SW480 (cell line): ENCODE results near the gene TSGA10IP.
A peak's percentile ranks its signal among the peaks of the same experiment; 100 is the strongest.

ENCODE experiments used
- DNase-seq: peaks from one replicate; pipeline ENCODE4 v3.0.0-alpha.2; 2016; ENCODE audit warnings: low spot score

The TSGA10IP gene

DNA sequence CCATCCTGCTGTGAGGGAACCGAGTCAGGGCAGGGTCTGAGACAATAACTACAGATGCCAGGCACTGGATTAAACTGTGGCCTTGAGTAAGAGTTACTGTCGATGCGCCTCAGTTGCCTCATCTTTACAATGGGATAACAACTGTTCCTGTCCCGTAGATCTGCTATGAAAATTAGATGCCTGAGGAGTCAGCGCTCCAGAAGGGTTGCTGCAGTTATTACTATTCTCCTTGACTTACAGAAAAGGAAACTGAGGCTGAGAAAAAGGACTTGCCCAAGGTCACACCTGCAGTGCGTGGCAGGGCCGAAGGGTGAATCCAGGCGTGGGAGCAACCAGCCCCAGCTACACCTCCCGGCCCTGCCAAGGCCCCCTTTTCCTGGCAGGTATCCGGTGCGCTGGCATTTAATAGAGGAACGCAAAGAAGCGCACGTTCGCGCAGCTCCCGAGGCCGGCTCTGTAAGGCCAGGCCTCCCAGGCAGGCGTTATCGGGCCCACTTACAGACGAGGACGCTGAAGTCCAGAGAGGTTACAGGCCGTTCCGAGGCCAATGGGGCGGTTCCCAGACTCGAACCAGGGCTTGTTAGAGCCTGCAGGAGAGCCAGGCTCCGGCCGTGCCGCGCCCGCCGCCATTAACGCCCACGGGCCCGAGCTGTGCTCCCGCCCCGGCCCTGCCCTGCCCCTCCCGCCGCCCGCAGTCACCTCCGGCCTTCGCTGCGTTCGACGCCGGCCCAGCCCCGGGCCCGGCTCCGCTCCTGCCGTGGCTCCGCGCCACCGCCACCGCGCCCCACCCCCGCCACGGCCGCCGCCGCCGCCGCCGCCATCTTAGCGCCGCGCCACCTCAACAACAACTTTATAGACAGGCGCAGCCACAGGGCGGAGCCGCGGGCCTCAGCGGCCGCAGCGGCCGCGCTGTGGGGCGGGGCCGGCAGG is 26.8 kb upstream of the TSGA10IP start, which contains the start of gene C11orf68:
C11orf68 (minus strand) TSS at position 852 of the 930 bp plus-strand sequence; CDS start at position 821, 31 bp downstream.
- peak; percentile 69 for DNase-seq

DNA sequence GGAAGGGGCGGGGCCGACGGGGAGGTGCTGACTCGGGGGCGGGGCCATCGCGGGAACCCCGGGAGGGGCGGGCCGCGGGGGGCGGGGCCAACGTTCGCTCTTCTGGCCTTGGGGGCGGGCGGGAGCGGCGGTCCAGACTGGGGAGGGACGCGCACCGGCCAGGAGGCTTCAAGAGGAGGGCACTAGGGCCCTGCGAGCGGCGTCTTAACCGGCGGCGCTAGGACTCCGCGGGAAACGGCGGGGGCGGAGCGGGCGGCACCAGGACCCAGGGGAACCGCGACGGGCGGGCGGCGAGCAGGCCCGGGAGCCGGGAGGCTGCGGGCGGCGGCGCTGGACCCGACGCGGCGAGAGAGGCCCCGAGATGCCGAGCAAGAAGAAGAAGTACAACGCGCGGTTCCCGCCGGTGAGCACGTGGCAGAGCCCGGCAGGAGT is 26.1 kb upstream of the TSGA10IP start, which contains the start of gene DRAP1:
DRAP1 (plus strand) TSS at position 286 of the 432 bp plus-strand sequence; CDS start at position 362, 76 bp downstream.
- peak; percentile 99 for DNase-seq

DNA sequence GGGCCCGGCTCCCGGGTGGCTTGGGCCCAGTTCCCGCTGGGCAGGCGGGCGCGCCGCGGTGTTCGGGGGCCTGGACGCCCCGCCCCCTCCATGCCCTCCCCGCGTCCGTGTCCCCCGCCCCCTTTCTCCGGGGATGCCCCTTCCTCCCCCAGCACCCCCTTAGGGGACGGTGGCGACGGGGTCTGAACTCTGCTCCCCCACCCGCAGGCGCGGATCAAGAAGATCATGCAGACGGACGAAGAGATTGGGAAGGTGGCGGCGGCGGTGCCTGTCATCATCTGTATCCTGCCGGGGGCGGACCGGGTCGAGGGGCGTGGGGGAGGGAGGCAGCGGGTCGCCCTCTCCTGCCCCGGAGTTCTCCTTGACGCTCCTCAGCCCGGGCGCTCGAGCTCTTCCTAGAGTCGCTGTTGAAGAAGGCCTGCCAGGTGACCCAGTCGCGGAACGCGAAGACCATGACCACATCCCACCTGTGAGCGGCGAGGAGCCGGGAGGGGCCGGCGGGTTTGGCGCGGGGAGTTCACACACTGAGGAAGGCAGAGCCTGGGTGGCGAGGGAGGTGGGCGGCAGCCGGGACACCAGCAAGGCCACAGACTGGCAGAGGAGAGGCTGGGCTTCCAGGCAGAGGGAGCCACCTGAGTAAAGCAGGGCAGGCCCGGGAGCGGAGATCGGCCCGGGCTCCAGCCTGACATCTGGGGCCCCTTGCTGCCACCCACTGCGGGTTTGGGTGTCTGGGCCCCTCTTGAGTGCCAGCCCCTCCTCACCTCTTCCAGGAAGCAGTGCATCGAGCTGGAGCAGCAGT is 25.5 kb upstream of the TSGA10IP start:
- peak; percentile 50 for DNase-seq

DNA sequence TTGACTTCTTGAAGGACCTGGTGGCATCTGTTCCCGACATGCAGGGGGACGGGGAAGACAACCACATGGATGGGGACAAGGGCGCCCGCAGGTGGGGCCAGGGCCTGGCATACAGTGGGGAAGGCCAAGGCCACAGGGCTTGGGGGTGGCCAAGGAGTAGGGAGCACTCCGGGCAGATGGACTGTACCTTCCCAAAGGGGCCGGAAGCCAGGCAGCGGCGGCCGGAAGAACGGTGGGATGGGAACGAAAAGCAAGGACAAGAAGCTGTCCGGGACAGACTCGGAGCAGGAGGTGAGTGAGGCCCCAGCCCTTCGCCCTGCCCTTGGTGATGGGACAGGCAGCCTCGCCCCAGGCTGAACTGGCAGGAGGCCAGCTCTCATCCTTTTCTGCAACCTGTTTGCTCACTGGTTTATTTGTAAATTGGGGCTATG is 24.9 kb upstream of the TSGA10IP start:
- DNase-seq, result no peak

DNA sequence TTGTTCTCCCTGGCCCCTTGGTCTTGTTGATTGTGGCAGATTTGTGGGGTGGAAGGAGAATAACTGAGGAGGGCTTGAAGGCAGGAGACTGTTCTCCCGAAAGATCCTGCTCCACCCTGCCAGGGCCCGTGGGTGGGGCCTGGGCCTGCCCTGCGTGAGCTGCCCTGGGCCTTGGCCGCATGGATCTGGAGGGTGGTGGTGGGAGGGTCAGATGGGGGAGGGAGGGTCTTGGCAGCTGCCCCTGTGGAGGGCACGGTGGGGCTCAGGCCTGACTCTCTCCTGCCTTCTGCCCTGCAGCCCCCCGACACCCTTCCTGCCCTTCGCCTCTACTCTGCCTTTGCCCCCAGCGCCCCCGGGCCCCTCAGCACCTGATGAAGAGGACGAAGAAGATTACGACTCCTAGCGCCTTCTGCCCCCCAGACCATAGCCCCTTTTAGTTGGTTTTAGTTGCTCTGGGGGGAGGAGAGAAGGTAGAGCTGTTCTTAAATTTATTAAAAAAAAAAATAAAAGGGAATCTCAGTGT is 24.2 kb upstream of the TSGA10IP start:
- no peak for DNase-seq

DNA sequence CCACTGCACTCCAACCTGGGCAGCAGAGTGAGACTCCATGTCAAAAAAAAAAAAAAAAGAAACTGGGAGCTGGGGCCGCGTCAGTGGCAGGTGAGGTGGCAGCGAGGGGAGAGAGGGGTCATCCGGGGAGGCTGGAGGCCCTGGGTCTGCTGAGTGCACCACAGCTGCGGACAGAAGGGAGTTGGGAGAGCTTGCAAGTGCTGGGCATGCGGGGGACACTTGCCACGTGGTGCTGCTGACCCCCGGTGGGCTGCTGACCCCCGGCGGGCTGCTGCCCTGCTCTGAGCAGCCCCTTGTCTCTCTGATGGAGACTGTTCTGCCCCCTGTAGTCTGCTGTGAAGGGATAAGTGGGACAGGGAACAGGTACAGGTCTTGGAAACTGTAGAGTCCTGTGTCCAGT is 23.4 kb upstream of the TSGA10IP start:
- no peak for DNase-seq

DNA sequence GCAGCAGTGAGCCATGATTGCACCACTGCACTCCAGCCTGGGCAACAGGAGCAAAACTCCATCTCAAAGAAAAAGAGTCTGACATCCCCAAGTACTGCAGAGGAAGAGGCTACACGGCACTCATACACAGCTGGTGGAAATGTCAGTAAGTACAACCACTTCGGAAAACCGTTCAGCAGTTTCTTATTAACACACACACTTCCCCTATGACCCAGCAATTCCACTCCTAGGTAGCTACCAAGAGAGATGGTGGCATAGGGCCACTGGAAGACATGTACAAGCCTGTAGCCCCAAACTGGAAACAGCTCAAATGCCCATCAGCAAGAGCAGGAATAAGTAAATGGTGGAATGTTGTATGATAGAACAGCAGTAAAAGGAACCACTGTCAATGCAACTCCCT is 22.7 kb upstream of the TSGA10IP start:
- DNase-seq, result no peak

DNA sequence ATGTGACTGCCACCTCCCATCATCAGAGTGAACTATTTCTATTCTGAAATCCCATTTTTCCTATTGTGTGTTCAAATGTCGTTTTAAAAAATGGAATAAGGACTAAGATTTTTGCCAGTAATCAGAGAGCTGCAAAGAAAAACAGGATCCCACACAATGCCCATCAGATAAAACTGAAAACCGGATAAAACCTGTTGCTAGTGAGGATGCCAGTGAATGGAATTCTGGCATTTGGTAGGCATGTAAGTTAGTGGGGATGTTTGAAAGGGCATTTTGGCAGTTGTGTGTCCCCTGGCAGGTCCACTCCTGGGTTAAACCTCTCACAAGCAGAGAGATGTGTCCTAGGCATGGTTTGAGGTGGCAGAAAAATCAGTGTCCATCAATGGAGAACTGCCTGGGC is 19.9 kb upstream of the TSGA10IP start:
- DNase-seq, result no peak

DNA sequence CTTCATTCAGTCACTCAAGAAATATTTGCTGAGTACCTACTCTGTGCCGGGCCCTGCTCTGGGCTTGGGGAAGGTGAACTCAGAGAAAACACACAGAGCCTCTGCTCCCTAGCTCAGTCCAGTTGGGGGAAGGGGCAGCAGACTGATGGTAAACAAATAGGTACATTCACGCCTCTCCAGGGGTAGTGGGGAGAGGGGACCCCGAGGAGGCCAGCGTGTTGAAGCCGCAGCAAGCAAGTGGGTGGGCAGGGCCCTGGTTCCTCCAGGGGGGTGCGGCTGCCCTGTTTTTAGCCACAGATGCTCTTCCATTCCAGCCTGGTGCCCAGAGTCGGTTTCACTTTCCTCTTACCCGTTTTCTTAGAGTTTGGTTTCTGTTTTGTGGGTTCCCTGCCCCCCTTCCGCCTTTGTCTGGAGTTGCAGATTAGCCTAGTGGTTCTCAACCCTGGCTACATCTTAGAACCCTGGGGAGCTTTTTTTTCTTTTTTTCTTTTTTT is 17.3 kb upstream of the TSGA10IP start:
- no peak for DNase-seq

DNA sequence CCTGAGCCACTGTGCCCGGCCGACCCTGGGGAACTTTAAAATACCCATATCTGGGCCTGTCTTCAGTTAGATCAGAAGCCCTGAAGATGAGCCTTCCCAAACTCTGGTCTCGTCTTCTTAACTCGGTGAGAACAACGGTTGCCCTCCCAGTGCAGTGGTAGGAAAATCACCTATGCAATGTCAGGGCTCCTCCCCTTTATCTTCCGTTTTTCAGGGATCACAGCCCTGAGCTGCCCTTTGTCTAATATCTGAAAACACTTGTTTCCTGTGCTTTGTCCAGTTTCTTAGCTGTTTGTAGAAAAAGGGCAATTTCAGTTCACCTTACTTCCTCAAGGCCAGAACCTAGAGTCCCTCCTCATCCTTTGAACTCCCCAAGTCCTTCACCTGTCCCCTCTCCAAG is 16.6 kb upstream of the TSGA10IP start:
- DNase-seq, result no peak

DNA sequence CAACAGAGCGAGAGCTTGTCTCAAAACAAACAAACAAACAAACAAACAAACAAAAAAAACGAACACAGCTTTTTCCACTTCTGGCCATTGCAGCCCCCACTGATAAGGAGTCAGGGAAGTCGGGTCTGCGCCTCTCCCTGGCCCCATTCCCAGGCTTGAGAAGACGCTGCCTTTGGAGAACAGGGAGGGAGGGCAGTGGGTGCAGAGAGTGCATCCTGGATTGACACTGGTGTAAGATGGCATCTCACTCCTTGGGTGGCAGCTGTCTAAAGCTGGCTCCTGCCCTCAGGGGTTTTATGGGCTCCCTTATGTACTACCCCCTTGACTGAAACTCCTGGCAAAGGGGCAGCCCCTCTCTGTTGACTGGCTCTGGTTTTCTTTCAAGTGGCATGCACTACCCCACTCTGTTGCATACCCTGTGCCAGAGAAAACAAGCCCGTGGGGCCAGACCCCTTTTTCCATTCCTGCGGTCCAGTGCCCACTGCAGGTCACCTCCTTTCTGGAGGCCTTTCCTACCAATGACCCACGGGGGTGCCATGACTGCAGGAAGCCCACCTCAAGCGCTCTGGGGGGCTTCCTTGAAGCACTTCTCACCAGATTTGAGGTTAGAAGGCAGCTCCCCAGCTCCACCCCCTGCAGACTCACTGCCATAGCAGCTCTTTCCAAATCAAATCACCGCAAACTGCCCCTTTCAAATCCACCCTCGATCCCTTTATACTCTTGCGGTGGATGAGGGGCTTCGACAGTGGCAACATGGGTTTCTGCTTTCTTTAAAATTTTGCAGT is 13.3 kb upstream of the TSGA10IP start:
- no peak for DNase-seq

DNA sequence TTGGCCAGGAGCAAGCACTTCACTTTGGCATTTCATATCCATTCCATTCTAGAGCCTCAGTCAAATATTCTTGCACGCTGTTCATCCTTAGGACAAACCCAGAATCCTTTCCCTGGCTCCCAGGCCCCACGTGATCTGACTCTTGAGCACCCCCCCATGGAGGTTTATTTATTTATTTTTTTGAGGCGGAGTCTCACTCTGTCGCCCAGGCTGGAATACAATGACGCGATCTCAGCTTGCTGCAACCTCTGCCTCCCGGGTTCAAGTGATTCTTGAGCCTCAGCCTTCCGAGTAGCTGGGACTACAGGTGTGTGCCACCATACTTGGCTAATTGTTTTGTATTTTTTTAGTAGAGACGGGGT is 12.7 kb upstream of the TSGA10IP start:
- no peak for DNase-seq

DNA sequence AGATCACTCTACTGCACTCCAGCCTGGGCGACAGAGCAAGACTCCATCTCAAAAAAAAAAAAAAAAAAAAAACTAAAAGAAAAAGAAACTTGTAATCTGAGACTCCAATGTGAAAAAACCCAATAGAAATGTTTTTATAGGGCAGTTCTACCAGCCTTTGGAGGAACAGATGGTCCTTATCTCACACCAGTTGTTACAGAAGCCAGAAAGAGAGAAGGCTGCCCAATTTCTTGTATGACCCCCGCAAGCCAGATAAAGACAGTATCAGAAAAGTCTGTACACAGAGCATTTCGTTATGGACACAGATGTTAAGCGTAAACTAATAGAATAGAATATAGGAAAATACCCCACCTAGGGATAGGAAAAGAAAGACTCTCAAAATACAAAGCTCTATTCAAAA is 11.3 kb upstream of the TSGA10IP start:
- no peak for DNase-seq

DNA sequence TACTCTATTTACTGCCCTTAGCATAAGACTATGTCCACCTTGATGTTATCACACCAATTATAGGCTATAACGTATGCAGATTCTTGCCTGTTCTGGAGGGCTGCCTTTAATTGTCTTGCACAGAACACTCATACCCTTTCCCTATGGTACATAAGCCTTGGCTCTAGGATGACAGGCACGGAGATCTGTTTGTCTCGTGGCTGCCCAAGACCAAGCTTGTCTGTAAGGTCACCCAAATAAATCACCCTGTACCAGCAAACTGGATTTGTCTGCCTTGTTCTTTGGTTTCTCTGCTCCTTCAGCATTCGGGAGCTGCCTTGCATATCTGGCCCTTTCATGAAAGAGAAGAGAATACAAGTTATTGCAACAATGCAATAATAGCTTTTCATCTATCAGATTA is 7.5 kb upstream of the TSGA10IP start:
- DNase-seq, result no peak

DNA sequence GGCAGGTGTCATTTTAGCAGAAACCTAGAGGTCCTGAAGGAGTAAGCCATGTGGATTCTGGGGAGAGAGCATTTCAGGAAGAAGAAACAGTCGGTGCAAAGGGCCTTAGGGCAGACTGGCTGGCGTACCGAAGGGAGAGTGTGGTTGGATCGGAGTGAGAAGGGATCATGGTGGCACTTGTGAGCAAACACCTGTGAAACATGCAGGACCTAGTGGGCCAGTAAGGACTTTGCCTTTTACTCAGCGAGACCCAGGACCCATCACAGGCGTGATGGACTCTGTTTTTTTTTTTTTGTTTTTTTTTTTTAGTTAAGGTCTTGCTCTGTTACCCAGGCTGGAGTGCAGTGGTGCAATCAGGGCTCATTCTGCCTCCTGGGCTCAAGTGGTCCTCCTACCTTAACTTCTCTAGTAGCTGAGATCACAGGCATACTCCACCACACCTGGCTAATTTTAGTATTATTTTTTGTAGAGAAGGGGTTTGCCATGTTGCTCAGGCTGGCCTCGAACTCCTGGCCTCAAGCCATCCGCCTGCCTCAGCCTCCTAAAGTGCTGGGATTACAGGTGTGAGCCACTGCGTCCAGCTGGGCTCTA is 3.5 kb upstream of the TSGA10IP start:
- DNase-seq, result no peak

DNA sequence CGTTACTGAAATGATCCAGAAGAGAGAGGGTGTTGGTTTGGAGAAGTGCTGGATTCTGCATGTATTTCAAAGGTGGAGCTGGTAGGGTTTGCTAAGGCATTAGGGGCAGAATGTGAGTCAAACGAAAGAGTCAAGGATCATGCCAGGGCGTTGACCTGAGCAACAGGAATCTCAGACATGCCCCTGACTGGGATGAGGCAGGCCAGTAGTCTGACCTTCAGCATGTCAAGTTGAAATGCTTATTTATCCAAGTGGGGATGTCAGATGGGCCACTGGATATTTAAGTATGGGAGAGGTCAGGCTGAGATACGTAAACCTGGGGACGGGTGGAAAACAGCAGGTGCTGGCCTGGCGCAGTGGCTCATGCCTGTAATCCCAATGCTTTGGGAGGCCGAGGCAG is 2.7 kb upstream of the TSGA10IP start:
- DNase-seq, result no peak

DNA sequence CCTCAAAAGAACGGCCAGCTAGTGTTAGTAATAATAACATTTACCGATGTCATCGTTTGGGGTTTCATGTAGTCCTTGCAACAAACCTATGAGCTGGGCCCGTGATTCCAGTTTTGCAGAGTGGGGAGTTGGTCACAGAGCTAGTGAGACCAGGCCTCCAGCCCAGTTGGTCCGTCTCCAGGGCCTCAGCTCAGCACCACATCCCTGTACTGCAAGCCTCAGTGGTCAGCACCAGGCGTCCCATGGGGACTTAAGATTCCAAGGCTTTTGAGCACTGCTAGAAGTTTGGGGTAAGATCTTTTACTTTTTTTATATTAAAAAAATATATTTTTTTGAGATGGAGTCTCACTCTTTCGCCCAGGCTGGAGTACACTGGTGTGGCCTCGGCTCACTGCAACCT is 1.1 kb upstream of the TSGA10IP start:
- no peak for DNase-seq

DNA sequence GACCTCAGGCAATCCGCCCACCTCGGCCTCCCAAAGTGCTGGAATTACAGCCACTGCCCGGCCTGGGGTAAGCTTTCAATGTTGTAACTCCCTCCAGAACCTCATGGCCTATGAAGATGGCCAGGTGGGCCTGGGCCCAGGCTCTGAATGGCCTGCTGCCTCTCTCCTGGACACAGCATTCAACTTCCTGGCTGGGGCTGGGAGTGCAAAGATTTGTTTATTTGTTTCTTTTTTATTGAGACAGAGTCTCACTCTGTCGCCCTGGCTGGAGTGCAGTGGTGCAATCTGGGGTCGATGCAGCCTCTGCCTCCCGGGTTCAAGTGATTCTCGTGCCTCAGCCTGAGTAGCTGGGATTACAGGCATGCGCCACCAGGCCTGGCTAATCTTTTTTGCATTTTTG is 513 bp upstream of the TSGA10IP start:
- no peak for DNase-seq

DNA sequence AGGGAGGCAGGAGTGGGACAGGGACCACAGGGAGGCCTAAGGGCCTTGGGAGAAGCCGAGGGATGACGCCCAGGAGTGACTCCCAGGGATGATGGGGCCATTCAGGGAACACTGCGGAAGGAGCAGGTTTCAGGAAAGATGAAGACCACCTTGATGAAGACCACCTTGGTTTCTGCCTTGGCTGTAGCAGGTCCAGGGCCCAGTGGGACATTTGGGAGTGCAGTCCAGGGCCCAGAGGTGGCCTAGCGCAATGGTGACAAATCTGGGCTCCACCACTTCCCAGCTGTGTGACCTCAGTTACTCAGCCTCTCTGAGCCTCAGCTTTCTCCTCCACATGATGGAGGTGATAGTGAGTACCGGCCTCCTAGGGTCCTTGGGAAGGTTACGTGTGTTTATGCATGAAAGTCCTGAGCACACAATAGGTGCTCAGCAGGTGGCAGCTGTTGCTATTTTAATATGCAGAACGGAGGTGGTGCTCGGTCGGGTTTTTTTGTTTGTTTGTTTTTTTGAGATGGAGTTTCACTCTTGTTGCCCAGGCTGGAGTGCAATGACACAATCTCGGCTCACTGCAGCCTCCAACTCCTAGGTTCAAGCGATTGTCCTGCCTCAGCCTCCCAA is 770 bp downstream of the TSGA10IP start:
- DNase-seq, result no peak

DNA sequence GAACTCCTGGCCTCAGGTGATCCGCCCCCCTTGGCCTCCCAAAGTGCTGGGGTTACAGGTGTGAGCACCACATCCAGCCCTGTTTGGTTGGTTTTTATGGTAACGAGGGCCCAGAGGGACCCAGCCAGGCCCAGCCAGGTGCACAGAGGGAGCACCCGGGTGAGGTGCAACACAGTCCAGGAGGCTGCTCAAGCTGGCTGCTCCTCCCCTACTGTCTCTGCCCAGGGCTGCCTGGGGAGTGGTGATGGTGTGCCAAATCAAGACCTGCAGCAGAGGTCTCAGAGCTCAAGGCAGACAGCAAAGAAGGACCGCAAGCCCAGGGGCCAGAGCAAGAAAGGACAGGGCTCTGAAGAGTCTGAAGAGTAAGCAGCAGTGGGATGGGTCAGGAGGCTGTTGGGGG is 1.4 kb downstream of the TSGA10IP start:
- DNase-seq, result no peak

DNA sequence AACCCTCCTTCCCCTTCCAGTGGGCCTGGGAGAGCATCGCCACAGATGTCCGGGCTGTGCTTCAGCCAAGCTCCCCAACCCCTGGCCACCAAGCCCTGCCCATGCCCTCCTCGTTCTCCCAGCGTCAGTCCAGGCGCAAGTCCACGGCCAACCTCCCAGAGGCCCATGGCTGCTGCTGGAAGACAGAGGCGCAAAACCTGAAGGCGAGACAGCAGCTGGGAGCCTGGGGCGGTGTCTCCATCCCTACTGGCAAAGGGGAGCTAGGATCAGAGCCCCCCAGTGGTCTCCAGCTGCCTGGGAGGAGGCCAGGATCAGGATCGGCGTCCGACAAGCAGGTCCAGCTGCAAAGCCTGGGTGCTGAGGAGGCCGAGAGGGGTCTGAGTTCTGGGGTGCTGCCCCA is 1.9 kb downstream of the TSGA10IP start:
- DNase-seq, result no peak
